SK-N-SH (cell line): Measurements from ENCODE around the gene TEX264. TPM values are rescaled to one million over a fixed set of nuclear protein-coding genes. Genes with fewer than 3 reads are reported as not detected.

ENCODE experiments used
- CTCF ChIA-PET: fragments of 300-600, 350-600 bp; formaldehyde crosslinking; extraction: SDS; loops from one replicate; lab custom pipeline; 2021; lab: Yijun Ruan, JAX
- POLR2A ChIA-PET: fragments of 350-600 bp; sonication (Branson Sonifier 250); formaldehyde crosslinking; extraction: SDS; loops from one replicate; lab custom pipeline; 2020; ENCODE audit warnings: antibody characterized with exemption, inconsistent platforms; lab: Yijun Ruan, JAX
- DNase-seq: peaks from one replicate; pipeline ENCODE4 v3.0.0; 2012
- H2AFZ ChIP-seq: fragments of 200-600 bp; sonication (generic); 2 replicates; pipeline ENCODE4 v1.8.1; 2016; ENCODE audit warnings: antibody characterized with exemption, mild to moderate bottlenecking, low read depth
- H3F3A ChIP-seq: fragments of 200-600 bp; sonication (generic); replicated peaks from 2 replicates; pipeline ENCODE3; 2016; ENCODE audit warnings: antibody characterized with exemption, mild to moderate bottlenecking; ENCODE audit not compliant: insufficient read depth
- H3K27ac ChIP-seq, 2 experiments: fragments of 200-500 bp in 1 of 2; fragments of 200-600 bp in 1 of 2; sonication (Bioruptor generic) in 1 of 2; sonication (generic), shearing (Covaris generic) in 1 of 2; 2 replicates each; pipeline versions ENCODE4 v1.5.1 to v1.6.1; 2014 to 2016; ENCODE audit warnings: low read depth in 2 of 2, inconsistent platforms in 1 of 2, low read length in 1 of 2, mild to moderate bottlenecking in 1 of 2, mixed read lengths in 1 of 2
- H3K27me3 ChIP-seq: fragments of 200-600 bp; sonication (generic), shearing (Covaris generic); 2 replicates; pipeline ENCODE4 v1.6.1; 2016; ENCODE audit warnings: mixed run types; ENCODE audit not compliant: insufficient read depth
- H3K36me3 ChIP-seq, 2 experiments: fragments of 200-500 bp in 1 of 2; fragments of 200-600 bp in 1 of 2; sonication (Bioruptor generic) in 1 of 2; sonication (generic) in 1 of 2; replicated peaks in 1 of 2; 2 replicates each; pipeline versions ENCODE3 to v1.5.1; 2014 to 2016; ENCODE audit warnings: low read length in 1 of 2, mild to moderate bottlenecking in 1 of 2; ENCODE audit not compliant: insufficient read depth in 2 of 2, control insufficient read depth in 1 of 2
- H3K4me1 ChIP-seq, 2 experiments: fragments of 200-500 bp in 1 of 2; fragments of 200-600 bp in 1 of 2; sonication (Bioruptor generic) in 1 of 2; sonication (generic), shearing (Covaris generic) in 1 of 2; 2 replicates each; pipeline versions ENCODE4 v1.5.1 to v1.6.1; 2014 to 2016; ENCODE audit warnings: low read depth in 1 of 2, low read length in 1 of 2, mixed run types in 1 of 2; ENCODE audit not compliant: insufficient read depth in 2 of 2, control insufficient read depth in 1 of 2
- H3K4me2 ChIP-seq: fragments of 200-600 bp; sonication (generic), shearing (Covaris generic); 2 replicates; pipeline ENCODE4 v1.6.1; 2017; ENCODE audit warnings: mixed run types
- H3K4me3 ChIP-seq, 2 experiments: fragments of 200-500 bp in 1 of 2; fragments of 200-600 bp in 1 of 2; sonication (Bioruptor generic) in 1 of 2; sonication (generic), shearing (Covaris generic) in 1 of 2; 2 replicates each; pipeline versions ENCODE4 v1.5.1 to v1.8.1; 2014 to 2016; ENCODE audit warnings: low read depth in 2 of 2, inconsistent platforms in 1 of 2, low read length in 1 of 2, mild to moderate bottlenecking in 1 of 2, mixed read lengths in 1 of 2, moderate library complexity in 1 of 2
- H3K79me2 ChIP-seq: fragments of 200-600 bp; sonication (generic); 2 replicates; pipeline ENCODE4 v1.8.1; 2017; ENCODE audit warnings: mild to moderate bottlenecking; ENCODE audit not compliant: insufficient read depth
- H3K9ac ChIP-seq: fragments of 200-600 bp; sonication (generic); 2 replicates; pipeline ENCODE4 v1.6.1; 2017; ENCODE audit warnings: mixed run types
- H3K9me2 ChIP-seq: fragments of 200-600 bp; sonication (generic); 2 replicates; pipeline ENCODE4 v1.6.1; 2017; ENCODE audit warnings: mixed run types
- H3K9me3 ChIP-seq: fragments of 200-600 bp; sonication (generic); 2 replicates; pipeline ENCODE4 v1.6.1; 2017; ENCODE audit warnings: mixed run types, mild to moderate bottlenecking, moderate library complexity
- H4K20me1 ChIP-seq: fragments of 200-600 bp; sonication (generic); 2 replicates; pipeline ENCODE4 v1.6.1; 2017; ENCODE audit warnings: mild to moderate bottlenecking, mixed run types; ENCODE audit not compliant: insufficient read depth
- ELF1 ChIP-seq: IDR thresholded peaks from 2 replicates; pipeline ENCODE4 v1.4.0; 2012
- FOXJ3 ChIP-seq: sonication (generic); formaldehyde crosslinking; IDR thresholded peaks from 2 replicates; pipeline ENCODE4 v1.5.1; 2020; ENCODE audit warnings: mild to moderate bottlenecking, missing genetic modification reagents
- GABPA ChIP-seq: IDR thresholded peaks from 2 replicates; pipeline ENCODE4 v1.4.0; 2012; ENCODE audit warnings: low read depth, mild to moderate bottlenecking
- IRF3 ChIP-seq: fragments of 150-350 bp; IDR thresholded peaks from 2 replicates; pipeline ENCODE4 v1.6.1; 2016; ENCODE audit warnings: mild to moderate bottlenecking, low read depth, low read length
- MAX ChIP-seq: IDR thresholded peaks from 2 replicates; pipeline ENCODE4 v1.4.0; 2012; ENCODE audit warnings: low read depth
- MEF2A ChIP-seq: IDR thresholded peaks from 2 replicates; pipeline ENCODE4 v1.4.0; 2012; ENCODE audit warnings: low read depth, borderline replicate concordance
- MXI1 ChIP-seq: IDR thresholded peaks from 2 replicates; pipeline ENCODE4 v1.6.1; 2012; ENCODE audit warnings: mild to moderate bottlenecking, low read depth, low read length, improper control_type of control experiment
- RFX5 ChIP-seq: IDR thresholded peaks from 2 replicates; pipeline ENCODE4 v1.6.1; 2012; ENCODE audit warnings: mild to moderate bottlenecking, improper control_type of control experiment, low read length
- RXRA ChIP-seq: IDR thresholded peaks from 2 replicates; pipeline ENCODE4 v1.4.0; 2012; ENCODE audit warnings: low read depth, mild to moderate bottlenecking, borderline replicate concordance
- SIN3A ChIP-seq: IDR thresholded peaks from 2 replicates; pipeline ENCODE4 v1.6.1; 2012; ENCODE audit warnings: low read depth, mild to moderate bottlenecking, low read length, moderate library complexity, borderline replicate concordance
- SMC3 ChIP-seq: IDR thresholded peaks from 2 replicates; pipeline ENCODE4 v1.6.1; 2012; ENCODE audit warnings: low read depth, low read length, improper control_type of control experiment
- TEAD4 ChIP-seq: IDR thresholded peaks from 2 replicates; pipeline ENCODE4 v1.4.0; 2012; ENCODE audit warnings: mild to moderate bottlenecking, borderline replicate concordance; ENCODE audit not compliant: insufficient read depth
- YY1 ChIP-seq: IDR thresholded peaks from 2 replicates; pipeline ENCODE4 v1.4.0; 2012; ENCODE audit warnings: low read depth, mild to moderate bottlenecking
- ZBTB33 ChIP-seq: IDR thresholded peaks from 2 replicates; pipeline ENCODE4 v1.4.0; 2012; ENCODE audit warnings: low read depth, borderline replicate concordance
- WGBS: methylation state at CpG from one replicate; pipeline ENCODE4 v1.1.6; 2017; ENCODE audit warnings: low lambda C conversion rate; 5-methylcytosine and 5-hydroxymethylcytosine counted together
- polyA plus RNA-seq, 3 experiments: library from polyadenylated mRNA; depleted of rRNA; stranded (reverse); fragments of >200 nt; gene quantifications; 2 replicates each; pipeline ENCODE4 v1.2.3, GENCODE V29; 2012

Gene TEX264
- polyA plus RNA-seq, 1 of the 3 experiments (the other 2 are of a cell fraction): 82.1 TPM

- H4K20me1 ChIP-seq: no peaks in the 10 kb centered on the region
- H3K36me3 ChIP-seq: peaks cover 35 to 45% of the 10 kb centered on the region in 2 experiments
- H3F3A ChIP-seq: peaks cover 8% of the 10 kb centered on the region
- 79% methylated on average over 3 of the region's 3 CpGs for WGBS
- H3K4me2 ChIP-seq: no peak overlapping the region
- no peak overlapping the region for H2AFZ ChIP-seq
- no peak for DNase-seq
- H3K79me2 ChIP-seq: no peaks in the 10 kb centered on the region
- H3K4me1 ChIP-seq: no peaks in the 10 kb centered on the region
- POLR2A ChIA-PET: no interaction called here
- no peak overlapping the region for H3K27ac ChIP-seq
- H3K9ac ChIP-seq: no peak overlapping the region
- TF ChIP-seq FOXJ3 (no peak), SMC3 (no peak), TEAD4 (no peak), MAX (no peak), RXRA (no peak)
- TF ChIP-seq, all 33 proteins: peak for 0
- Histone ChIP-seq H3K27me3 (no peaks in the 10 kb centered on the region), H3K9me3 (no peaks in the 10 kb centered on the region), H3K9me2 (no peaks in the 10 kb centered on the region), H3K4me3 (no peak overlapping the region)
- CTCF ChIA-PET: interaction anchor here (0.7 to 6.2 kb wide), 4 partner anchors 12 to 982 kb away, joined by 3 to 47 read pairs (median 5); partner anchors contain the start of gene DOCK3
Measured at GRCh38 chr3:51657234-51657633, 13.8 kb upstream of the TEX264 start.

- POLR2A ChIA-PET: no interaction called here
Measured at GRCh38 chr3:51659942-51660341, 11.1 kb upstream of the TEX264 start.

GRCh38 chr3:51662456-51662855 lies 8.6 kb upstream of the TEX264 start:
- Histone ChIP-seq H3K4me2 (no peak overlapping the region), H3K9me3 (no peaks in the 10 kb centered on the region), H3K36me3 (peaks cover 31 to 46% of the 10 kb centered on the region in 2 experiments), H3K4me3 (no peak overlapping the region), H3K9me2 (no peaks in the 10 kb centered on the region), H4K20me1 (no peaks in the 10 kb centered on the region), H3K79me2 (no peaks in the 10 kb centered on the region), H3F3A (peaks cover 3% of the 10 kb centered on the region), H3K27ac (no peak overlapping the region)
- WGBS: 97% methylated on average over 7 of the region's 14 CpGs
- POLR2A ChIA-PET: no interaction called here
- CTCF ChIA-PET: interaction anchor here (1.4 to 3.2 kb wide), 3 partner anchors 19 to 161 kb away, joined by 4 to 17 read pairs (median 7); no protein-coding TSS in a partner anchor
- TF ChIP-seq GABPA: no peak
- no peak for TF ChIP-seq ZBTB33
- no peak for TF ChIP-seq MXI1
- TF ChIP-seq MAX: no peak
- no peak for TF ChIP-seq IRF3
- no peak for TF ChIP-seq MEF2A
- no peak for TF ChIP-seq YY1
- TF ChIP-seq SIN3A: no peak
- TF ChIP-seq RFX5: no peak
- TF ChIP-seq, all 33 proteins: peak for 0
- Histone ChIP-seq H2AFZ (no peak overlapping the region), H3K4me1 (no peaks in the 10 kb centered on the region), H3K9ac (no peak overlapping the region), H3K27me3 (no peaks in the 10 kb centered on the region)
- no peak for DNase-seq

More at GRCh38 chr3:51659942-51660341, 11.1 kb upstream of the TEX264 start:
- no peak overlapping the region for H3K4me2 ChIP-seq
- no peak for DNase-seq
- peaks cover 38 to 47% of the 10 kb centered on the region in 2 experiments for H3K36me3 ChIP-seq
- H3K9me3 ChIP-seq: no peaks in the 10 kb centered on the region
- CTCF ChIA-PET: interaction anchor here (6.2 kb wide), 1 partner anchor 9 kb away, joined by 47 read pairs; no protein-coding TSS in a partner anchor
- H3K4me1 ChIP-seq: no peaks in the 10 kb centered on the region
- no peaks in the 10 kb centered on the region for H3K27me3 ChIP-seq
- H3K27ac ChIP-seq: no peak overlapping the region
- 91% methylated on average over 9 of the region's 9 CpGs for WGBS
- H4K20me1 ChIP-seq: no peaks in the 10 kb centered on the region
- H3K79me2 ChIP-seq: no peaks in the 10 kb centered on the region
- no peak overlapping the region for H3K9ac ChIP-seq
- no peak for TF ChIP-seq ELF1
- H2AFZ ChIP-seq: no peak overlapping the region
- peaks cover 3% of the 10 kb centered on the region for H3F3A ChIP-seq
- no peak overlapping the region for H3K4me3 ChIP-seq
- no peaks in the 10 kb centered on the region for H3K9me2 ChIP-seq
